WERI-Rb-1 (cell line): ENCODE measurements around the gene ETV7.

Experiments
- DNase-seq: peaks from one replicate; pipeline ENCODE4 v3.0.0-alpha.2; 2020
- H3K27ac ChIP-seq: fragments of 250-450 bp; sonication (Bioruptor Pico); 2 replicates; pipeline ENCODE4 v1.5.1; 2020; ENCODE audit warnings: mild to moderate bottlenecking, moderate library complexity
- H3K27me3 ChIP-seq: fragments of 250-450 bp; sonication (Bioruptor Pico); 2 replicates; pipeline ENCODE4 v1.5.1; 2021; ENCODE audit warnings: mild to moderate bottlenecking, low read depth, moderate library complexity; ENCODE audit not compliant: insufficient read depth, severe bottlenecking
- H3K36me3 ChIP-seq: fragments of 250-450 bp; sonication (Bioruptor Pico); 2 replicates; pipeline ENCODE4 v1.5.1; 2020; ENCODE audit warnings: mild to moderate bottlenecking, moderate library complexity
- H3K4me3 ChIP-seq: 2 replicates; pipeline ENCODE4 v1.5.1; 2011; ENCODE audit warnings: low read depth, mild to moderate bottlenecking, control low read depth, low read length
- H3K9me3 ChIP-seq: fragments of 250-450 bp; sonication (Bioruptor Pico); 2 replicates; pipeline ENCODE4 v1.5.1; 2021; ENCODE audit warnings: mild to moderate bottlenecking, moderate library complexity; ENCODE audit not compliant: severe bottlenecking
- CTCF ChIP-seq: IDR thresholded peaks from 2 replicates; pipeline ENCODE4 v1.5.1; 2011; ENCODE audit warnings: low read depth, mild to moderate bottlenecking, control low read depth, inconsistent platforms, low read length

Gene ETV7

GRCh38 chr6:36389353-36389752, 1.9 kb upstream of the ETV7 start:
- no peak for DNase-seq
- Histone ChIP-seq H3K9me3 (no peaks in the 10 kb centered on the region), H3K27me3 (no peaks in the 10 kb centered on the region), H3K27ac (no peak overlapping the region), H3K4me3 (no peak overlapping the region), H3K36me3 (no peaks in the 10 kb centered on the region)
- TF ChIP-seq CTCF = no peak

GRCh38 chr6:36386495-36387439, 702 bp downstream of the ETV7 start:
- no peak for TF ChIP-seq CTCF
- Histone ChIP-seq H3K27me3 (no peaks in the 10 kb centered on the region), H3K9me3 (no peaks in the 10 kb centered on the region), H3K36me3 (no peaks in the 10 kb centered on the region), H3K27ac (no peak overlapping the region; the same call in 1 of the 2 replicates), H3K4me3 (no peak overlapping the region)
- no peak for DNase-seq

- no peak for DNase-seq
- H3K27me3 ChIP-seq = no peaks in the 10 kb centered on the region
- H3K27ac ChIP-seq = no peak overlapping the region
- no peak for TF ChIP-seq CTCF
- H3K36me3 ChIP-seq = no peaks in the 10 kb centered on the region
- H3K4me3 ChIP-seq = no peak overlapping the region
- H3K9me3 ChIP-seq = no peaks in the 10 kb centered on the region
Observed at GRCh38 chr6:36384095-36384494, 3.4 kb downstream of the ETV7 start.

- Histone ChIP-seq H3K27ac (no peak overlapping the region), H3K27me3 (no peaks in the 10 kb centered on the region), H3K4me3 (no peak overlapping the region), H3K36me3 (no peaks in the 10 kb centered on the region), H3K9me3 (no peaks in the 10 kb centered on the region)
- DNase-seq = no peak
- no peak for TF ChIP-seq CTCF
Observed at GRCh38 chr6:36383606-36384005, 3.9 kb downstream of the ETV7 start.

- no peak for TF ChIP-seq CTCF
- no peaks in the 10 kb centered on the region for H3K9me3 ChIP-seq
- H3K27ac ChIP-seq = no peak overlapping the region
- H3K4me3 ChIP-seq = no peak overlapping the region
- H3K27me3 ChIP-seq = no peaks in the 10 kb centered on the region
- H3K36me3 ChIP-seq = no peaks in the 10 kb centered on the region
- no peak for DNase-seq
Observed at GRCh38 chr6:36382976-36383375, 4.5 kb downstream of the ETV7 start.
